H9 (cell line): Measurements from ENCODE around the gene GRID1. TPM values are rescaled to one million over a fixed set of nuclear protein-coding genes. Genes with fewer than 3 reads are reported as not detected.

Experiments used
- DNase-seq: peaks from one replicate; pipeline ENCODE4 v3.0.0-alpha.2; 2017
- H2AFZ ChIP-seq: one replicate; pipeline ENCODE4 v1.6.1; 2013; ENCODE audit warnings: mild to moderate bottlenecking, low read length, control low read depth, moderate library complexity
- H2AK5ac ChIP-seq: 2 replicates; pipeline ENCODE4 v1.6.1; 2013; ENCODE audit warnings: low read length, control low read depth, mixed read lengths; ENCODE audit not compliant: insufficient read length
- H2BK120ac ChIP-seq: one replicate; pipeline ENCODE4 v1.6.1; 2013; ENCODE audit warnings: low read depth, mild to moderate bottlenecking, low read length, control low read depth, inconsistent platforms; ENCODE audit not compliant: poor library complexity, severe bottlenecking
- H2BK12ac ChIP-seq: 2 replicates; pipeline ENCODE4 v1.6.1; 2013; ENCODE audit warnings: low read length, control low read depth, mixed read lengths, low read depth; ENCODE audit not compliant: insufficient read length
- H2BK15ac ChIP-seq: 2 replicates; pipeline ENCODE4 v1.6.1; 2013; ENCODE audit warnings: low read depth, low read length, control low read depth
- H2BK20ac ChIP-seq: one replicate; pipeline ENCODE4 v1.6.1; 2013; ENCODE audit warnings: low read depth, mild to moderate bottlenecking, low read length, control low read depth, inconsistent platforms; ENCODE audit not compliant: poor library complexity, severe bottlenecking
- H2BK5ac ChIP-seq: 2 replicates; pipeline ENCODE4 v1.6.1; 2013; ENCODE audit warnings: low read length, control low read depth, mixed read lengths; ENCODE audit not compliant: insufficient read length
- H3K14ac ChIP-seq: 2 replicates; pipeline ENCODE4 v1.6.1; 2013; ENCODE audit warnings: low read length, control low read depth; ENCODE audit not compliant: insufficient read depth
- H3K18ac ChIP-seq: 2 replicates; pipeline ENCODE4 v1.6.1; 2013; ENCODE audit warnings: low read depth, mild to moderate bottlenecking, mixed read lengths, low read length, control low read depth; ENCODE audit not compliant: insufficient read length
- H3K23ac ChIP-seq: 2 replicates; pipeline ENCODE4 v1.6.1; 2013; ENCODE audit warnings: low read length, control low read depth, mixed read lengths, low read depth; ENCODE audit not compliant: insufficient read length
- H3K23me2 ChIP-seq: 2 replicates; pipeline ENCODE4 v1.6.1; 2013; ENCODE audit warnings: low read depth, mild to moderate bottlenecking, mixed read lengths, low read length, control low read depth; ENCODE audit not compliant: insufficient read length, poor library complexity, severe bottlenecking
- H3K27ac ChIP-seq: 2 replicates; pipeline ENCODE4 v1.5.1; 2013; ENCODE audit warnings: low read length, control low read depth, mixed read lengths, low read depth; ENCODE audit not compliant: insufficient read length
- H3K27me3 ChIP-seq: 2 replicates; pipeline ENCODE4 v1.6.1; 2013; ENCODE audit warnings: low read length, control low read depth, inconsistent platforms; ENCODE audit not compliant: insufficient read depth
- H3K4ac ChIP-seq: 2 replicates; pipeline ENCODE4 v1.6.1; 2013; ENCODE audit warnings: low read depth, mild to moderate bottlenecking, control low read depth, inconsistent platforms, low read length, moderate library complexity
- H3K4me1 ChIP-seq: 2 replicates; pipeline ENCODE4 v1.6.1; 2013; ENCODE audit warnings: low read length, control low read depth, inconsistent platforms; ENCODE audit not compliant: insufficient read depth
- H3K4me2 ChIP-seq: 2 replicates; pipeline ENCODE4 v1.6.1; 2013; ENCODE audit warnings: low read length, control low read depth, mixed read lengths; ENCODE audit not compliant: insufficient read length, insufficient read depth
- H3K56ac ChIP-seq: 2 replicates; pipeline ENCODE4 v1.6.1; 2013; ENCODE audit warnings: low read depth, mild to moderate bottlenecking, mixed read lengths, low read length, control low read depth; ENCODE audit not compliant: insufficient read length
- H3K79me1 ChIP-seq: 2 replicates; pipeline ENCODE4 v1.6.1; 2013; ENCODE audit warnings: low read depth, mild to moderate bottlenecking, moderate library complexity, low read length, control low read depth, inconsistent platforms; ENCODE audit not compliant: insufficient read depth, poor library complexity, severe bottlenecking
- H3K79me2 ChIP-seq: 2 replicates; pipeline ENCODE4 v1.6.1; 2013; ENCODE audit warnings: low read length, control low read depth, inconsistent platforms; ENCODE audit not compliant: insufficient read depth
- H3K9ac ChIP-seq: 2 replicates; pipeline ENCODE4 v1.6.1; 2013; ENCODE audit warnings: low read length, control low read depth, mixed read lengths; ENCODE audit not compliant: insufficient read length; ENCODE audit errors: extremely low read depth
- H3K9me3 ChIP-seq: one replicate; pipeline ENCODE4 v1.6.1; 2013; ENCODE audit warnings: low read depth, low read length, inconsistent platforms; ENCODE audit not compliant: control insufficient read depth
- H3T11ph ChIP-seq: one replicate; pipeline ENCODE4 v1.6.1; 2013; ENCODE audit warnings: mild to moderate bottlenecking, low read length, control low read depth, inconsistent platforms
- H4K20me1 ChIP-seq: one replicate; pipeline ENCODE4 v1.6.1; 2013; ENCODE audit not compliant: control insufficient read depth, insufficient read length, insufficient read depth
- H4K5ac ChIP-seq: 2 replicates; pipeline ENCODE4 v1.6.1; 2013; ENCODE audit warnings: low read depth, mild to moderate bottlenecking, mixed read lengths, low read length, control low read depth; ENCODE audit not compliant: insufficient read length
- H4K8ac ChIP-seq: replicated peaks from 2 replicates; pipeline ENCODE4 v1.6.1; 2013; ENCODE audit warnings: low read length, control low read depth, mixed read lengths, low read depth; ENCODE audit not compliant: insufficient read length
- H4K91ac ChIP-seq: 2 replicates; pipeline ENCODE4 v1.6.1; 2013; ENCODE audit warnings: low read depth, mild to moderate bottlenecking, moderate library complexity, mixed read lengths, low read length, control low read depth; ENCODE audit not compliant: insufficient read length
- H3K27ac Mint-ChIP-seq, 3 experiments: 2 replicates in 2 of 3; 3 replicates in 1 of 3; pipeline ENCODE4 v1.8.0; 2020 to 2021; ENCODE audit warnings: mixed read lengths in 3 of 3, mild to moderate bottlenecking in 1 of 3, moderate library complexity in 1 of 3
- H3K27me3 Mint-ChIP-seq: 2 replicates; pipeline ENCODE4 v1.8.0; 2021; ENCODE audit warnings: low read depth, mild to moderate bottlenecking, moderate library complexity, mixed read lengths
- H3K36me3 Mint-ChIP-seq, 3 experiments: 2 replicates in 2 of 3; 3 replicates in 1 of 3; pipeline ENCODE4 v1.8.0; 2020 to 2021; ENCODE audit warnings: low read depth in 3 of 3, mixed read lengths in 3 of 3; ENCODE audit not compliant: insufficient read depth in 1 of 3
- H3K4me1 Mint-ChIP-seq, 2 experiments: 2 replicates each; pipeline ENCODE4 v1.8.0; 2020; ENCODE audit warnings: mixed read lengths in 2 of 2
- H3K4me3 Mint-ChIP-seq, 2 experiments: 2 replicates in 1 of 2; 3 replicates in 1 of 2; pipeline ENCODE4 v1.8.0; 2020 to 2021; ENCODE audit warnings: mild to moderate bottlenecking in 2 of 2, mixed read lengths in 2 of 2, moderate library complexity in 1 of 2
- H3K9me3 Mint-ChIP-seq, 2 experiments: 2 replicates in 1 of 2; 3 replicates in 1 of 2; pipeline ENCODE4 v1.8.0; 2020; ENCODE audit warnings: mild to moderate bottlenecking in 2 of 2, mixed read lengths in 2 of 2, moderate library complexity in 1 of 2
- WGBS: extraction: QIAGEN DNeasy Blood & Tissue Kit; methylation state at CpG from one replicate; pipeline ENCODE4 v1.1.7; 2013; ENCODE audit warnings: missing lambda C conversion rate, low lambda C conversion rate, mixed read lengths; ENCODE audit not compliant: insufficient read length; ENCODE audit errors: extremely low coverage; 5-methylcytosine and 5-hydroxymethylcytosine counted together
- total RNA-seq: library from RNA; stranded (reverse); gene quantifications from 2 replicates; pipeline ENCODE4 v1.2.1, GENCODE V29; 2021
- TF ChIP-seq, protein P1 (sequence below): fragments of 200-600 bp; sonication (generic); conservative IDR thresholded peaks from 3 replicates; pipeline ENCODE4 v1.8.0; 2021; ENCODE audit warnings: antibody characterized with exemption, mild to moderate bottlenecking

The GRID1 gene
- total RNA-seq, 1 experiment from 2014 or later, result 0.35 TPM

DNA sequence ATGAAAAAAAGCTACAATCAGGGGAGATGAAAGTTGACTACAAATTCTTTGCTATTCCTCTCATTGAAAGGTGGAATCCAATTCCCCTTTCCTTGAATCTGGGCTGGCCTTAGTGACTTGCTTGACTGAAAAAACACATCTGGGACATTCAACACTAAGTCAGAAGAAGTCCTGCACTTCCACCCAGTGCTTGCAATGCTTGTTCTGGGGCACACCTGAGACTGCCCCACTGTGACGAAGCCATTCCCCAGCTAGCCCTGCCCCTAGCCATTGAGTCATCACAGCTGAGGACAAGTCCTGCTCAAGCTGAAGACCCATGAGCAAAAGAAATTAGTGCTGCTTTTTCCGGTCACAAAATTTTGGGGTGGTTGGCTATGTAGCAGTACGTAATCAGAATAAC is 19.2 kb upstream of the GRID1 start:
- H4K91ac ChIP-seq, result no peak overlapping the region
- no peak overlapping the region for H3K4ac ChIP-seq
- H3K4me2 ChIP-seq, result no peak overlapping the region
- no peaks in the 10 kb centered on the region for H3K79me1 ChIP-seq
- no peaks in the 10 kb centered on the region for H3K79me2 ChIP-seq
- Mint-ChIP-seq H3K4me1 (peaks cover 15 to 25% of the 10 kb centered on the region in 2 experiments), H3K36me3 (no peaks in the 10 kb centered on the region), H3K9me3 (no peaks in the 10 kb centered on the region), H3K27me3 (peaks cover 43% of the 10 kb centered on the region), H3K4me3 (no peak overlapping the region), H3K27ac (no peak overlapping the region)
- H3K18ac ChIP-seq, result no peak overlapping the region
- H2BK15ac ChIP-seq, result no peak overlapping the region
- no peak for DNase-seq
- no peak overlapping the region for H3K56ac ChIP-seq
- no peaks in the 10 kb centered on the region for H3K4me1 ChIP-seq
- H2AFZ ChIP-seq, result no peak overlapping the region
- H4K5ac ChIP-seq, result no peak overlapping the region
- H3K9ac ChIP-seq, result no peak overlapping the region
- H3K23ac ChIP-seq, result no peak overlapping the region
- WGBS, result no CpG with 5 or more reads among the region's 3 CpGs
- H4K8ac ChIP-seq, result no peak overlapping the region
- H3K27me3 ChIP-seq, result no peaks in the 10 kb centered on the region
- H2BK20ac ChIP-seq, result no peak overlapping the region
- no peak overlapping the region for H3K14ac ChIP-seq
- H3K27ac ChIP-seq, result no peak overlapping the region
- no peaks in the 10 kb centered on the region for H3K9me3 ChIP-seq
- H3T11ph ChIP-seq, result no peak overlapping the region
- no peaks in the 10 kb centered on the region for H4K20me1 ChIP-seq
- H2BK12ac ChIP-seq, result no peak overlapping the region
- H2AK5ac ChIP-seq, result no peak overlapping the region
- H2BK5ac ChIP-seq, result no peak overlapping the region
- TF ChIP-seq, protein P1, sequence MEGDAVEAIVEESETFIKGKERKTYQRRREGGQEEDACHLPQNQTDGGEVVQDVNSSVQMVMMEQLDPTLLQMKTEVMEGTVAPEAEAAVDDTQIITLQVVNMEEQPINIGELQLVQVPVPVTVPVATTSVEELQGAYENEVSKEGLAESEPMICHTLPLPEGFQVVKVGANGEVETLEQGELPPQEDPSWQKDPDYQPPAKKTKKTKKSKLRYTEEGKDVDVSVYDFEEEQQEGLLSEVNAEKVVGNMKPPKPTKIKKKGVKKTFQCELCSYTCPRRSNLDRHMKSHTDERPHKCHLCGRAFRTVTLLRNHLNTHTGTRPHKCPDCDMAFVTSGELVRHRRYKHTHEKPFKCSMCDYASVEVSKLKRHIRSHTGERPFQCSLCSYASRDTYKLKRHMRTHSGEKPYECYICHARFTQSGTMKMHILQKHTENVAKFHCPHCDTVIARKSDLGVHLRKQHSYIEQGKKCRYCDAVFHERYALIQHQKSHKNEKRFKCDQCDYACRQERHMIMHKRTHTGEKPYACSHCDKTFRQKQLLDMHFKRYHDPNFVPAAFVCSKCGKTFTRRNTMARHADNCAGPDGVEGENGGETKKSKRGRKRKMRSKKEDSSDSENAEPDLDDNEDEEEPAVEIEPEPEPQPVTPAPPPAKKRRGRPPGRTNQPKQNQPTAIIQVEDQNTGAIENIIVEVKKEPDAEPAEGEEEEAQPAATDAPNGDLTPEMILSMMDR, result no peak
- peaks cover 5% of the 10 kb centered on the region for H3K23me2 ChIP-seq
- no peak overlapping the region for H2BK120ac ChIP-seq
